Suprapubic skin (tissue), 4 donors: ENCODE results near the gene MEF2A. TPM values are rescaled to one million over a fixed set of nuclear protein-coding genes. Genes with fewer than 3 reads are reported as not detected.

Source experiments
- DNase-seq, 2 donors: peaks; one replicate each; pipeline ENCODE4 v3.0.0-alpha.2; 2019; ENCODE audit warnings: low spot score in 2 of 2
- H3K27ac ChIP-seq: fragments of 200-600 bp; sonication (generic); one replicate; pipeline ENCODE4 v1.5.1; 2019
- H3K27me3 ChIP-seq: fragments of 200-600 bp; sonication (generic); one replicate; pipeline ENCODE4 v1.5.1; 2019
- H3K36me3 ChIP-seq: fragments of 200-600 bp; sonication (generic); one replicate; pipeline ENCODE4 v1.5.1; 2019
- H3K4me1 ChIP-seq: fragments of 200-600 bp; sonication (generic); one replicate; pipeline ENCODE4 v1.5.1; 2019
- H3K4me3 ChIP-seq: fragments of 200-600 bp; sonication (generic); one replicate; pipeline ENCODE4 v1.5.1; 2019; ENCODE audit warnings: mild to moderate bottlenecking
- H3K9me3 ChIP-seq: fragments of 200-600 bp; sonication (generic); one replicate; pipeline ENCODE4 v1.5.1; 2019
- EP300 ChIP-seq: sonication (generic); formaldehyde crosslinking; IDR thresholded peaks from one replicate; pipeline ENCODE4 v1.6.1; 2017; ENCODE audit warnings: antibody characterized with exemption
- POLR2A ChIP-seq, 2 donors: fragments of 450-650 bp; IDR thresholded peaks; one replicate each; pipeline ENCODE4 v1.6.1; 2017; ENCODE audit warnings: antibody characterized with exemption in 2 of 2, mild to moderate bottlenecking in 2 of 2, moderate library complexity in 2 of 2
- POLR2AphosphoS5 ChIP-seq, 3 donors: sonication (generic); formaldehyde crosslinking; IDR thresholded peaks; one replicate each; pipeline ENCODE4 v1.6.1; 2017; ENCODE audit warnings: antibody characterized with exemption in 3 of 3
- WGBS: methylation state at CpG from one replicate; pipeline ENCODE4 v1.1.5; 2018; 5-methylcytosine and 5-hydroxymethylcytosine counted together
- total RNA-seq, 4 donors: library from RNA; depleted of rRNA; stranded (reverse); fragments of >200 nt; gene quantifications; one replicate each; pipeline ENCODE4 v1.1.0, GENCODE V29; 2016
- TF ChIP-seq, protein P1 (sequence below), 2 donors: fragments of 200-600 bp in 1 of 2; fragments of 450-650 bp in 1 of 2; sonication (generic) in 1 of 2; IDR thresholded peaks; one replicate each; pipeline ENCODE4 v1.5.1; 2016 to 2019; ENCODE audit warnings: antibody characterized with exemption in 2 of 2, mild to moderate bottlenecking in 1 of 2, moderate library complexity in 1 of 2

The MEF2A gene
- total RNA-seq, 4 donors from 2014 or later: 70.1 to 222 (median 78.8) TPM

DNA sequence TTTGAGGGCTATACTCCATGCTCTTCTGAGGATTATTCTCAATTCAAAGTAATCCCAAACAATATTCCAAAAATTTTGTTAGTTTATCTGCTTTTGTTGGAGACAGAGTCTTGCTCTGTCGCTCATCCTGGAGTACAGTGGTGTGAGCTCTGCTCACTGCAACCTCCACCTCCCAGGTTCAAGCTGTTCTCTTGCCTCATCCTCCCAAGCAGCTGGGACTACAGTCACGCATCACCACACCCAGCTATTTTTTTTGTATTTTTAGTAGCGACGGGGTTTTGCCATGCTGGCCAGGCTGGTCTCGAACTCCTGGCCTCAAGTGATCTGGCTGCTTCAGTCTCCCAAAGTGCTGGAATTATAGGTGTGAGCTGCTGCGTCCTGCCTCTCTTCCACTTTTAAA is 39.1 kb downstream of the MEF2A start:
- no peak for DNase-seq
- no peak overlapping the region for H3K4me3 ChIP-seq
- 75% methylated on average over 6 of the region's 6 CpGs for WGBS
- no peaks in the 10 kb centered on the region for H3K27me3 ChIP-seq
- H3K36me3 ChIP-seq: peaks cover 10% of the 10 kb centered on the region
- peaks cover 19% of the 10 kb centered on the region for H3K4me1 ChIP-seq
- TF ChIP-seq POLR2AphosphoS5 (IDR thresholded peaks at IDR 0.05): no peak
- no peak for TF ChIP-seq POLR2A (IDR thresholded peaks at IDR 0.05)
- TF ChIP-seq, protein P1, sequence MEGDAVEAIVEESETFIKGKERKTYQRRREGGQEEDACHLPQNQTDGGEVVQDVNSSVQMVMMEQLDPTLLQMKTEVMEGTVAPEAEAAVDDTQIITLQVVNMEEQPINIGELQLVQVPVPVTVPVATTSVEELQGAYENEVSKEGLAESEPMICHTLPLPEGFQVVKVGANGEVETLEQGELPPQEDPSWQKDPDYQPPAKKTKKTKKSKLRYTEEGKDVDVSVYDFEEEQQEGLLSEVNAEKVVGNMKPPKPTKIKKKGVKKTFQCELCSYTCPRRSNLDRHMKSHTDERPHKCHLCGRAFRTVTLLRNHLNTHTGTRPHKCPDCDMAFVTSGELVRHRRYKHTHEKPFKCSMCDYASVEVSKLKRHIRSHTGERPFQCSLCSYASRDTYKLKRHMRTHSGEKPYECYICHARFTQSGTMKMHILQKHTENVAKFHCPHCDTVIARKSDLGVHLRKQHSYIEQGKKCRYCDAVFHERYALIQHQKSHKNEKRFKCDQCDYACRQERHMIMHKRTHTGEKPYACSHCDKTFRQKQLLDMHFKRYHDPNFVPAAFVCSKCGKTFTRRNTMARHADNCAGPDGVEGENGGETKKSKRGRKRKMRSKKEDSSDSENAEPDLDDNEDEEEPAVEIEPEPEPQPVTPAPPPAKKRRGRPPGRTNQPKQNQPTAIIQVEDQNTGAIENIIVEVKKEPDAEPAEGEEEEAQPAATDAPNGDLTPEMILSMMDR (IDR thresholded peaks at IDR 0.05): no peak
- no peak for TF ChIP-seq EP300
- H3K27ac ChIP-seq: no peak overlapping the region
- H3K9me3 ChIP-seq: no peaks in the 10 kb centered on the region

DNA sequence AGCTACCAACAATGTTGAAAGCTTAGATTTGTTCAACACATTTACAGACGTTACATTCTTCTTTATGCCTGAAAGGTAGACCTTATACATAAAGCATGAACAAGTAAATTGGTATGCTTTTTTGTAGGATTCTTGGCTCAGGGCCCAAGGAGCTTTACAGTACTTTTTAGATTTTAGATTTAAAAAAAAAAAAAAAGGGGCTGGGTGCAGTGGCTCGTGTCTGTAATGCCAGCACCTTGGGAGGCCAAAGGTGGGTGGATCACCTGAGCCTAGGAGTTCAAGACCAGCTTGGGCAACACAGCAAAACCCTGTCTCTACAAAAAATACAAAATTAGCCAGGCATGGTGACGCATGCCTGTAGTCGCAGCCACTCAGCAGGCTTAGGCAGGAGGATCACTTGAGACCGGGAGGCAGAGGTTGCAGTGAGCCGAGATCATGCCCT is 39.7 kb downstream of the MEF2A start:
- 52% methylated on average over 6 of the region's 6 CpGs for WGBS
- Histone ChIP-seq H3K4me1 (peaks cover 19% of the 10 kb centered on the region), H3K27me3 (no peaks in the 10 kb centered on the region), H3K4me3 (no peak overlapping the region), H3K27ac (no peak overlapping the region), H3K9me3 (no peaks in the 10 kb centered on the region), H3K36me3 (peaks cover 5% of the 10 kb centered on the region)
- no peak for DNase-seq
- TF ChIP-seq, protein P1 (IDR thresholded peaks at IDR 0.05): no peak
- TF ChIP-seq POLR2AphosphoS5 (IDR thresholded peaks at IDR 0.05): no peak
- TF ChIP-seq EP300: no peak
- TF ChIP-seq POLR2A (IDR thresholded peaks at IDR 0.05): no peak

DNA sequence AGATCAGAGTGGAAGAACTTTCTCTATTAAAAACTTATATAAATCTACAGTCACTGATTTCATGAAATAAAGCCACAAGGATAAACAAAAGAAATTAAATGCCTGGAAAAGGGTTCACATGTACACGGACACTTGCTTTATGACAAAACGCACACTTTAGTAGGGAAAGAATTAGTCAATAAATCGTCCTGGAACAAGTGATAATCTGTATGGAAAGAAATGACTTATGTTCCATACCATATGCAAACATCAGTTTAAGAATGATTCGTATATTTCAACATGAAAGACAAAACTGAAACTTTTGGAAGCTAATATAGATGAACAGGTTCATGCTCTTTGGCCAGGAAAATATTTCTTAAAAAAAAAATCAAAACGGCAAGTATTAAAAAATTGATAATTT is 40.2 kb downstream of the MEF2A start:
- H3K9me3 ChIP-seq: no peaks in the 10 kb centered on the region
- TF ChIP-seq, protein P1 (IDR thresholded peaks at IDR 0.05): no peak
- TF ChIP-seq POLR2A (IDR thresholded peaks at IDR 0.05) (no peak), POLR2AphosphoS5 (IDR thresholded peaks at IDR 0.05) (no peak), EP300 (no peak)

DNA sequence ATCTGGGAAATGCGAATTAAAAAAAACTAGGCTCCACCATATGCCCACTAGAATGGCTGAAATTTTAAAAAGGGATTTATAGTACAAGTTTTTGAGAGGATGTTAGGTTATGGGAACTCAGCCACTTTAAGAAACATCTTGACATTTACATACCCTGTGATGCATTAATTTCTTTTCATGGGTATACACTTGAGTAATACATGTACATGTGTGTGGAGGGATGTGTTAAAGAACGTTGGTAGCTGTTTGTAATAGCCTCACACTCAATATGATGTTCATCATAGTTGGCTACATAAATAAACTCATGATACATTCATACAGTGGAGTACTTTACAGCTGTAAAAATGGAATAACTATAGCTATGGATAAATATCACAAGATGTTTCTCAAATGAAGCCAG is 40.9 kb downstream of the MEF2A start:
- H3K4me3 ChIP-seq: no peak overlapping the region
- H3K27ac ChIP-seq: no peak overlapping the region
- H3K36me3 ChIP-seq: peaks cover 5% of the 10 kb centered on the region
- TF ChIP-seq POLR2A (IDR thresholded peaks at IDR 0.05) (no peak), EP300 (no peak), POLR2AphosphoS5 (IDR thresholded peaks at IDR 0.05) (no peak)
- TF ChIP-seq, protein P1 (IDR thresholded peaks at IDR 0.05): no peak
- no peaks in the 10 kb centered on the region for H3K27me3 ChIP-seq
- DNase-seq: no peak
- no peaks in the 10 kb centered on the region for H3K9me3 ChIP-seq
- peaks cover 19% of the 10 kb centered on the region for H3K4me1 ChIP-seq
- 67% methylated on average over 2 of the region's 2 CpGs for WGBS

More for the DNA sequence above, 40.2 kb downstream of the MEF2A start:
- no peak overlapping the region for H3K4me3 ChIP-seq
- peaks cover 5% of the 10 kb centered on the region for H3K36me3 ChIP-seq
- no peaks in the 10 kb centered on the region for H3K27me3 ChIP-seq
- DNase-seq: no peak
- WGBS: 72% methylated on average over 5 of the region's 5 CpGs
- peaks cover 19% of the 10 kb centered on the region for H3K4me1 ChIP-seq
- H3K27ac ChIP-seq: no peak overlapping the region

DNA sequence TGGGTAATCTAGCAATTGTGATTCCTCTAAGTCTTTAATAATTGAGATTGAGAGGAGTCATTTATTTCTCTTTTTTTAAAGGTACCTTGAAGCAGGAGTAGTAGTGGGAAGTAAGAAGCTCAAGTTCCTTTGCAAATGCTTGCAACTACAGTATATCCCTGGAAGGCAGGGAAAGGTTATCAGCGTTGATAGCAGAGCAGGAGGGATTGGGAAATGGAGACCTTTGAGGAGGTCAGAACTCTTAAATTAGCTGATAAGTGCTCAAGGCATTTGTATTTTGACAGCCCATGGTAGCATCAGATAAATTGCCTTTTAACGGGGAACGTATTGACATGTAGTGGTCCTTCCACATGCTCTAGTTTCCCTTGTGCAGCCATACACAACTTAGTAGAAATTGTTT is 47.7 kb downstream of the MEF2A start:
- WGBS: 90% methylated on average over 3 of the region's 3 CpGs
- DNase-seq: no peak
- Histone ChIP-seq H3K4me3 (no peak overlapping the region), H3K9me3 (no peaks in the 10 kb centered on the region), H3K27ac (no peak overlapping the region), H3K27me3 (no peaks in the 10 kb centered on the region), H3K36me3 (no peaks in the 10 kb centered on the region), H3K4me1 (peaks cover 55% of the 10 kb centered on the region)
- TF ChIP-seq EP300 (no peak), POLR2AphosphoS5 (IDR thresholded peaks at IDR 0.05) (no peak), POLR2A (IDR thresholded peaks at IDR 0.05) (no peak)
- TF ChIP-seq, protein P1 (IDR thresholded peaks at IDR 0.05): no peak
